ENCODE data around the gene IFT88. TPM values are rescaled to one million over a fixed set of nuclear protein-coding genes. Genes with fewer than 3 reads are reported as not detected.

The IFT88 gene
- total RNA-seq, 1 experiment from 2014 or later: 12.3 TPM

- in situ Hi-C loops (cut with HindIII; ENCODE audit: low pct_unique_long_range_greater_than_20kb, low sequenced_read_pairs): no loop called here
Observed at GRCh38 chr13:20685092-20685491, 118.1 kb downstream of the IFT88 start.

DNA sequence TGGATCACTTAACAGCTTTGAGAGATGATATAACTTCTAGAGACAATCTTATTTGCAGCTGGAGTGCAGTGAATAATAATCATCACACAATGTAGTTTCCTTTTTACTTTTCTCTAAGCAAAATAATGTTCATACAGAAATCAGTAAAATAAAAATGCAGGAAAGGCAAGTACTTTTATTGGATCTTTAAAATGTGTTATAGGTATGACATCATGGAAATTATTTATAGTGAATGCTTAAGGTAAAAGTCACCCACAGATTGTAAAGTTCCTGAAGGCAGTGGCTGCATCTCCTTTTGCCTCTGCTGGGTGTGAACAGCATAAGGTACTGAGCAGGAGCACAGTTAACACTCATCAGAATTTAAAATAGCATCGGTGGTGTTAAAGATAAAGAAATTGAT lies 119.2 kb downstream of the IFT88 start:
- H3K36me3 ChIP-seq (ENCODE audit: control insufficient read depth, insufficient read depth, low read length): no peaks in the 10 kb centered on the region
- intact Hi-C loops (cut with micrococcal nuclease; ENCODE audit: unreplicated experiment) (no loop called here), in situ Hi-C loops (cut with HindIII; ENCODE audit: low pct_unique_long_range_greater_than_20kb, low sequenced_read_pairs) (no loop called here)
- ATAC-seq: no peak
- no peaks in the 10 kb centered on the region for H3K4me1 ChIP-seq (ENCODE audit: control insufficient read depth, insufficient read depth, low read length)
- ChIA-PET POLR2A (no interaction called here), CTCF (no interaction called here)
- H3K27ac ChIP-seq (ENCODE audit: low read length): no peak overlapping the region
- H3K4me3 ChIP-seq (ENCODE audit: low read depth in 2 of 2, low read length in 2 of 2): no peak overlapping the region
- DNase-seq (ENCODE audit: low read depth, low spot score): no peak
- TF ChIP-seq SIN3A (IDR thresholded peaks at IDR 0.05; ENCODE audit: borderline replicate concordance, insufficient read depth, low read depth, low read length) (no peak), TCF7L2 (IDR thresholded peaks at IDR 0.05; ENCODE audit: low read depth, low read length) (no peak)
- TF ChIP-seq, protein P1, sequence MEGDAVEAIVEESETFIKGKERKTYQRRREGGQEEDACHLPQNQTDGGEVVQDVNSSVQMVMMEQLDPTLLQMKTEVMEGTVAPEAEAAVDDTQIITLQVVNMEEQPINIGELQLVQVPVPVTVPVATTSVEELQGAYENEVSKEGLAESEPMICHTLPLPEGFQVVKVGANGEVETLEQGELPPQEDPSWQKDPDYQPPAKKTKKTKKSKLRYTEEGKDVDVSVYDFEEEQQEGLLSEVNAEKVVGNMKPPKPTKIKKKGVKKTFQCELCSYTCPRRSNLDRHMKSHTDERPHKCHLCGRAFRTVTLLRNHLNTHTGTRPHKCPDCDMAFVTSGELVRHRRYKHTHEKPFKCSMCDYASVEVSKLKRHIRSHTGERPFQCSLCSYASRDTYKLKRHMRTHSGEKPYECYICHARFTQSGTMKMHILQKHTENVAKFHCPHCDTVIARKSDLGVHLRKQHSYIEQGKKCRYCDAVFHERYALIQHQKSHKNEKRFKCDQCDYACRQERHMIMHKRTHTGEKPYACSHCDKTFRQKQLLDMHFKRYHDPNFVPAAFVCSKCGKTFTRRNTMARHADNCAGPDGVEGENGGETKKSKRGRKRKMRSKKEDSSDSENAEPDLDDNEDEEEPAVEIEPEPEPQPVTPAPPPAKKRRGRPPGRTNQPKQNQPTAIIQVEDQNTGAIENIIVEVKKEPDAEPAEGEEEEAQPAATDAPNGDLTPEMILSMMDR (IDR thresholded peaks at IDR 0.05): no peak
- no TSS peak for BruUV-seq (replicated peaks)
- no peaks in the 10 kb centered on the region for H3K27me3 ChIP-seq (ENCODE audit: control insufficient read depth, insufficient read depth, low read length)
- no peaks in the 10 kb centered on the region for H3K9me3 ChIP-seq (ENCODE audit: control insufficient read depth, insufficient read depth, low read depth, low read length)

More at GRCh38 chr13:20685092-20685491, 118.1 kb downstream of the IFT88 start:
- Histone ChIP-seq H3K4me1 (ENCODE audit: control insufficient read depth, insufficient read depth, low read length) (no peaks in the 10 kb centered on the region), H3K27ac (ENCODE audit: low read length) (no peak overlapping the region), H3K9me3 (ENCODE audit: control insufficient read depth, insufficient read depth, low read depth, low read length) (no peaks in the 10 kb centered on the region), H3K27me3 (ENCODE audit: control insufficient read depth, insufficient read depth, low read length) (no peaks in the 10 kb centered on the region), H3K4me3 (ENCODE audit: low read depth in 2 of 2, low read length in 2 of 2) (no peak overlapping the region), H3K36me3 (ENCODE audit: control insufficient read depth, insufficient read depth, low read length) (no peaks in the 10 kb centered on the region)
- DNase-seq (ENCODE audit: low read depth, low spot score) (no peak), ATAC-seq (no peak)
- CTCF ChIA-PET: no interaction called here
- no TSS peak for BruUV-seq (replicated peaks)
- intact Hi-C loops (cut with micrococcal nuclease; ENCODE audit: unreplicated experiment): no loop called here
- POLR2A ChIA-PET: no interaction called here
- TF ChIP-seq, protein P1 (IDR thresholded peaks at IDR 0.05): no peak
- TF ChIP-seq SIN3A (IDR thresholded peaks at IDR 0.05; ENCODE audit: borderline replicate concordance, insufficient read depth, low read depth, low read length) (no peak), TCF7L2 (IDR thresholded peaks at IDR 0.05; ENCODE audit: low read depth, low read length) (no peak), POLR2AphosphoS5 (IDR thresholded peaks at IDR 0.05; ENCODE audit: low read depth, low read length) (no peak)
- TF ChIP-seq, protein P2, sequence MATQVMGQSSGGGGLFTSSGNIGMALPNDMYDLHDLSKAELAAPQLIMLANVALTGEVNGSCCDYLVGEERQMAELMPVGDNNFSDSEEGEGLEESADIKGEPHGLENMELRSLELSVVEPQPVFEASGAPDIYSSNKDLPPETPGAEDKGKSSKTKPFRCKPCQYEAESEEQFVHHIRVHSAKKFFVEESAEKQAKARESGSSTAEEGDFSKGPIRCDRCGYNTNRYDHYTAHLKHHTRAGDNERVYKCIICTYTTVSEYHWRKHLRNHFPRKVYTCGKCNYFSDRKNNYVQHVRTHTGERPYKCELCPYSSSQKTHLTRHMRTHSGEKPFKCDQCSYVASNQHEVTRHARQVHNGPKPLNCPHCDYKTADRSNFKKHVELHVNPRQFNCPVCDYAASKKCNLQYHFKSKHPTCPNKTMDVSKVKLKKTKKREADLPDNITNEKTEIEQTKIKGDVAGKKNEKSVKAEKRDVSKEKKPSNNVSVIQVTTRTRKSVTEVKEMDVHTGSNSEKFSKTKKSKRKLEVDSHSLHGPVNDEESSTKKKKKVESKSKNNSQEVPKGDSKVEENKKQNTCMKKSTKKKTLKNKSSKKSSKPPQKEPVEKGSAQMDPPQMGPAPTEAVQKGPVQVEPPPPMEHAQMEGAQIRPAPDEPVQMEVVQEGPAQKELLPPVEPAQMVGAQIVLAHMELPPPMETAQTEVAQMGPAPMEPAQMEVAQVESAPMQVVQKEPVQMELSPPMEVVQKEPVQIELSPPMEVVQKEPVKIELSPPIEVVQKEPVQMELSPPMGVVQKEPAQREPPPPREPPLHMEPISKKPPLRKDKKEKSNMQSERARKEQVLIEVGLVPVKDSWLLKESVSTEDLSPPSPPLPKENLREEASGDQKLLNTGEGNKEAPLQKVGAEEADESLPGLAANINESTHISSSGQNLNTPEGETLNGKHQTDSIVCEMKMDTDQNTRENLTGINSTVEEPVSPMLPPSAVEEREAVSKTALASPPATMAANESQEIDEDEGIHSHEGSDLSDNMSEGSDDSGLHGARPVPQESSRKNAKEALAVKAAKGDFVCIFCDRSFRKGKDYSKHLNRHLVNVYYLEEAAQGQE (IDR thresholded peaks at IDR 0.05; ENCODE audit: insufficient read depth in 1 of 2, low read depth in 2 of 2, low read length in 1 of 2): no peak

Measured in Panc1 (cell line).